ENCODE measurements around the gene FOXA3.

- TF ChIP-seq CTCF (IDR thresholded peaks at IDR 0.05) (no peak), POLR2AphosphoS5 (IDR thresholded peaks at IDR 0.05) (no peak), EP300 (IDR thresholded peaks at IDR 0.05) (no peak)
These were observed 530 bp downstream of the FOXA3 start for GRCh38 chr19:45864629-45865082.

All from gastroesophageal sphincter (tissue), 3 donors.